ENCODE measurements around the gene CHD3.

CHD3 gene

DNA sequence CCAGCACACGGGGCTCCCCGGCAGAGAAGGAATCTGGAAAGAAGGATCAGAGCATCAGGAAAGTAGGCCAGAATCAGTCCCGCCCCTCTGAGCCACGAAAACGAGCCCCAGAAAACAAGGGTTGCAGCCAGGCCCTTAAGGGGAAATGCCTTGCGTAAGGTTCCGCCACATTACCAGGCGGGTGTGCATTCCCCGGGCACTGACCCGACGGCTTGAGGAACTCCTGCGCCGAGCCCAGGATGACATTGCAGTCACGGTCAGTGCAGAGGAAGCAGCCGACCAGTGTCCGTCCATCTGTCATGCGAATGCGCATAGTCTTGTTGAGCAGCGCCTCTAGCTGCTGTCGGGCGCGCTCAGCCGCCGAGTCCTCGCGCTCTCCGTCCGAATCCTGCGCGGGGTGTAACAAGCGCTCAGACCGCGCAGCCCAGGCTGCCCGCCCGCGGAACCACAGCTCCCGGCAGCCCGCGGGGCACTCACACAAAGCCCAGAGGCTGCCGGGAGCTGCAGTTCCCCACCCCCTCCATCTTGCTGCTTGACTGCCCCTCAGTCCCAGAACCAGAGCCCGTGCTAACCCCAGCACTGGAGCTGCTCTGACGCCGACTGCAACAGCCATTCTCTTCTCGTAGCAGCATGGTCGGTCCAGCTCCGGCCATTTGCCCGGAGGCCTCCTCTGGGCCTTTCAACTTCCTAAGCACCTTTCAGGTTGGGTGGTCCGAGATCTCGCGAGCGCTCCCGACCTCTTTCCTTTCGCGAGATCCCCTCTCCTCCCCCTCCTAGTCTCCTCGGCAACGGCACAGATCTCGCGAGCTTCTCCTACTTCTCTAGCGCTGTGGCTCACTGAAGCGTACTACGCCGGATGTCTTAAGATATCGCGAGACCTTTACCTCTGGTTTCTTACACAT lies 31.5 kb upstream of the CHD3 start, which contains the start of gene NAA38 (continued):
- TF ChIP-seq OVOL3 (tag by site-specific recombination; IDR thresholded peaks at IDR 0.05) (0 out of 2 replicates have a peak, but pooled peaks have one; percentile 47), HOXC10 (CRISPR knock-in tag; IDR thresholded peaks at IDR 0.05) (no peak), ZNF391 (tag by site-specific recombination; IDR thresholded peaks at IDR 0.05; ENCODE audit: borderline replicate concordance, low read depth) (0 out of 2 replicates have a peak, but pooled peaks have one; percentile 18), ZNF791 (tag by site-specific recombination; IDR thresholded peaks at IDR 0.05) (no peak), ZNF785 (tag by site-specific recombination; IDR thresholded peaks at IDR 0.05) (no peak), EGR2 (tag by site-specific recombination; IDR thresholded peaks at IDR 0.05; ENCODE audit: low read depth) (peak; percentile 20; the same call in 1 of the 2 replicates), ZBTB8A (tag by site-specific recombination; IDR thresholded peaks at IDR 0.05) (peak; percentile 77), ZNF560 (tag by site-specific recombination; IDR thresholded peaks at IDR 0.05; ENCODE audit: borderline replicate concordance) (no peak), ZFHX2 (tag by site-specific recombination; conservative IDR thresholded peaks at IDR 0.05) (peak; percentile 45), ZNF223 (tag by site-specific recombination; IDR thresholded peaks at IDR 0.05) (no peak), ZBTB48 (tag by site-specific recombination; IDR thresholded peaks at IDR 0.05) (peak; percentile 44; the same call in 1 of the 2 replicates), ZNF629 (tag by site-specific recombination; IDR thresholded peaks at IDR 0.05) (peak; percentile 43; the same call in 1 of the 2 replicates), KLF9 (tag by site-specific recombination; IDR thresholded peaks at IDR 0.05; ENCODE audit: low read depth) (peak; percentile 18; the same call in 1 of the 2 replicates), ZNF341 (tag by site-specific recombination; IDR thresholded peaks at IDR 0.05; ENCODE audit: low read depth) (peak; percentile 85), SP7 (tag by site-specific recombination; IDR thresholded peaks at IDR 0.05) (peak; percentile 55; the same call in 1 of the 2 replicates), ZNF211 (tag by site-specific recombination; IDR thresholded peaks at IDR 0.05; ENCODE audit: low read depth) (no peak), ZNF48 (tag by site-specific recombination; IDR thresholded peaks at IDR 0.05) (no peak)
- TF ChIP-seq, protein P1, sequence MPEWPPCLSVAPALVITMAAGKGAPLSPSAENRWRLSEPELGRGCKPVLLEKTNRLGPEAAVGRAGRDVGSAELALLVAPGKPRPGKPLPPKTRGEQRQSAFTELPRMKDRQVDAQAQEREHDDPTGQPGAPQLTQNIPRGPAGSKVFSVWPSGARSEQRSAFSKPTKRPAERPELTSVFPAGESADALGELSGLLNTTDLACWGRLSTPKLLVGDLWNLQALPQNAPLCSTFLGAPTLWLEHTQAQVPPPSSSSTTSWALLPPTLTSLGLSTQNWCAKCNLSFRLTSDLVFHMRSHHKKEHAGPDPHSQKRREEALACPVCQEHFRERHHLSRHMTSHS (tag by site-specific recombination; IDR thresholded peaks at IDR 0.05), result no peak
- TF ChIP-seq, protein P2, sequence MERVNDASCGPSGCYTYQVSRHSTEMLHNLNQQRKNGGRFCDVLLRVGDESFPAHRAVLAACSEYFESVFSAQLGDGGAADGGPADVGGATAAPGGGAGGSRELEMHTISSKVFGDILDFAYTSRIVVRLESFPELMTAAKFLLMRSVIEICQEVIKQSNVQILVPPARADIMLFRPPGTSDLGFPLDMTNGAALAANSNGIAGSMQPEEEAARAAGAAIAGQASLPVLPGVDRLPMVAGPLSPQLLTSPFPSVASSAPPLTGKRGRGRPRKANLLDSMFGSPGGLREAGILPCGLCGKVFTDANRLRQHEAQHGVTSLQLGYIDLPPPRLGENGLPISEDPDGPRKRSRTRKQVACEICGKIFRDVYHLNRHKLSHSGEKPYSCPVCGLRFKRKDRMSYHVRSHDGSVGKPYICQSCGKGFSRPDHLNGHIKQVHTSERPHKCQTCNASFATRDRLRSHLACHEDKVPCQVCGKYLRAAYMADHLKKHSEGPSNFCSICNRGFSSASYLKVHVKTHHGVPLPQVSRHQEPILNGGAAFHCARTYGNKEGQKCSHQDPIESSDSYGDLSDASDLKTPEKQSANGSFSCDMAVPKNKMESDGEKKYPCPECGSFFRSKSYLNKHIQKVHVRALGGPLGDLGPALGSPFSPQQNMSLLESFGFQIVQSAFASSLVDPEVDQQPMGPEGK (tag by site-specific recombination; IDR thresholded peaks at IDR 0.05), result peak; percentile 62; the same call in 1 of the 2 replicates
- TF ChIP-seq, protein P3, sequence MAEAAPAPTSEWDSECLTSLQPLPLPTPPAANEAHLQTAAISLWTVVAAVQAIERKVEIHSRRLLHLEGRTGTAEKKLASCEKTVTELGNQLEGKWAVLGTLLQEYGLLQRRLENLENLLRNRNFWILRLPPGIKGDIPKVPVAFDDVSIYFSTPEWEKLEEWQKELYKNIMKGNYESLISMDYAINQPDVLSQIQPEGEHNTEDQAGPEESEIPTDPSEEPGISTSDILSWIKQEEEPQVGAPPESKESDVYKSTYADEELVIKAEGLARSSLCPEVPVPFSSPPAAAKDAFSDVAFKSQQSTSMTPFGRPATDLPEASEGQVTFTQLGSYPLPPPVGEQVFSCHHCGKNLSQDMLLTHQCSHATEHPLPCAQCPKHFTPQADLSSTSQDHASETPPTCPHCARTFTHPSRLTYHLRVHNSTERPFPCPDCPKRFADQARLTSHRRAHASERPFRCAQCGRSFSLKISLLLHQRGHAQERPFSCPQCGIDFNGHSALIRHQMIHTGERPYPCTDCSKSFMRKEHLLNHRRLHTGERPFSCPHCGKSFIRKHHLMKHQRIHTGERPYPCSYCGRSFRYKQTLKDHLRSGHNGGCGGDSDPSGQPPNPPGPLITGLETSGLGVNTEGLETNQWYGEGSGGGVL (tag by site-specific recombination; IDR thresholded peaks at IDR 0.05), result peak; percentile 76
- TF ChIP-seq, protein P4, sequence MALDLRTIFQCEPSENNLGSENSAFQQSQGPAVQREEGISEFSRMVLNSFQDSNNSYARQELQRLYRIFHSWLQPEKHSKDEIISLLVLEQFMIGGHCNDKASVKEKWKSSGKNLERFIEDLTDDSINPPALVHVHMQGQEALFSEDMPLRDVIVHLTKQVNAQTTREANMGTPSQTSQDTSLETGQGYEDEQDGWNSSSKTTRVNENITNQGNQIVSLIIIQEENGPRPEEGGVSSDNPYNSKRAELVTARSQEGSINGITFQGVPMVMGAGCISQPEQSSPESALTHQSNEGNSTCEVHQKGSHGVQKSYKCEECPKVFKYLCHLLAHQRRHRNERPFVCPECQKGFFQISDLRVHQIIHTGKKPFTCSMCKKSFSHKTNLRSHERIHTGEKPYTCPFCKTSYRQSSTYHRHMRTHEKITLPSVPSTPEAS (tag by site-specific recombination; IDR thresholded peaks at IDR 0.05), result 0 out of 2 replicates have a peak, but pooled peaks have one; percentile 21
- TF ChIP-seq, protein P5, sequence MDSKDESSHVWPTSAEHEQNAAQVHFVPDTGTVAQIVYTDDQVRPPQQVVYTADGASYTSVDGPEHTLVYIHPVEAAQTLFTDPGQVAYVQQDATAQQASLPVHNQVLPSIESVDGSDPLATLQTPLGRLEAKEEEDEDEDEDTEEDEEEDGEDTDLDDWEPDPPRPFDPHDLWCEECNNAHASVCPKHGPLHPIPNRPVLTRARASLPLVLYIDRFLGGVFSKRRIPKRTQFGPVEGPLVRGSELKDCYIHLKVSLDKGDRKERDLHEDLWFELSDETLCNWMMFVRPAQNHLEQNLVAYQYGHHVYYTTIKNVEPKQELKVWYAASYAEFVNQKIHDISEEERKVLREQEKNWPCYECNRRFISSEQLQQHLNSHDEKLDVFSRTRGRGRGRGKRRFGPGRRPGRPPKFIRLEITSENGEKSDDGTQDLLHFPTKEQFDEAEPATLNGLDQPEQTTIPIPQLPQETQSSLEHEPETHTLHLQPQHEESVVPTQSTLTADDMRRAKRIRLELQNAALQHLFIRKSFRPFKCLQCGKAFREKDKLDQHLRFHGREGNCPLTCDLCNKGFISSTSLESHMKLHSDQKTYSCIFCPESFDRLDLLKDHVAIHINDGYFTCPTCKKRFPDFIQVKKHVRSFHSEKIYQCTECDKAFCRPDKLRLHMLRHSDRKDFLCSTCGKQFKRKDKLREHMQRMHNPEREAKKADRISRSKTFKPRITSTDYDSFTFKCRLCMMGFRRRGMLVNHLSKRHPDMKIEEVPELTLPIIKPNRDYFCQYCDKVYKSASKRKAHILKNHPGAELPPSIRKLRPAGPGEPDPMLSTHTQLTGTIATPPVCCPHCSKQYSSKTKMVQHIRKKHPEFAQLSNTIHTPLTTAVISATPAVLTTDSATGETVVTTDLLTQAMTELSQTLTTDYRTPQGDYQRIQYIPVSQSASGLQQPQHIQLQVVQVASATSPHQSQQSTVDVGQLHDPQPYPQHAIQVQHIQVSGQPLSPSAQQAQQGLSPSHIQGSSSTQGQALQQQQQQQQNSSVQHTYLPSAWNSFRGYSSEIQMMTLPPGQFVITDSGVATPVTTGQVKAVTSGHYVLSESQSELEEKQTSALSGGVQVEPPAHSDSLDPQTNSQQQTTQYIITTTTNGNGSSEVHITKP (tag by site-specific recombination; IDR thresholded peaks at IDR 0.05), result peak; percentile 87
- TF ChIP-seq, protein P6, sequence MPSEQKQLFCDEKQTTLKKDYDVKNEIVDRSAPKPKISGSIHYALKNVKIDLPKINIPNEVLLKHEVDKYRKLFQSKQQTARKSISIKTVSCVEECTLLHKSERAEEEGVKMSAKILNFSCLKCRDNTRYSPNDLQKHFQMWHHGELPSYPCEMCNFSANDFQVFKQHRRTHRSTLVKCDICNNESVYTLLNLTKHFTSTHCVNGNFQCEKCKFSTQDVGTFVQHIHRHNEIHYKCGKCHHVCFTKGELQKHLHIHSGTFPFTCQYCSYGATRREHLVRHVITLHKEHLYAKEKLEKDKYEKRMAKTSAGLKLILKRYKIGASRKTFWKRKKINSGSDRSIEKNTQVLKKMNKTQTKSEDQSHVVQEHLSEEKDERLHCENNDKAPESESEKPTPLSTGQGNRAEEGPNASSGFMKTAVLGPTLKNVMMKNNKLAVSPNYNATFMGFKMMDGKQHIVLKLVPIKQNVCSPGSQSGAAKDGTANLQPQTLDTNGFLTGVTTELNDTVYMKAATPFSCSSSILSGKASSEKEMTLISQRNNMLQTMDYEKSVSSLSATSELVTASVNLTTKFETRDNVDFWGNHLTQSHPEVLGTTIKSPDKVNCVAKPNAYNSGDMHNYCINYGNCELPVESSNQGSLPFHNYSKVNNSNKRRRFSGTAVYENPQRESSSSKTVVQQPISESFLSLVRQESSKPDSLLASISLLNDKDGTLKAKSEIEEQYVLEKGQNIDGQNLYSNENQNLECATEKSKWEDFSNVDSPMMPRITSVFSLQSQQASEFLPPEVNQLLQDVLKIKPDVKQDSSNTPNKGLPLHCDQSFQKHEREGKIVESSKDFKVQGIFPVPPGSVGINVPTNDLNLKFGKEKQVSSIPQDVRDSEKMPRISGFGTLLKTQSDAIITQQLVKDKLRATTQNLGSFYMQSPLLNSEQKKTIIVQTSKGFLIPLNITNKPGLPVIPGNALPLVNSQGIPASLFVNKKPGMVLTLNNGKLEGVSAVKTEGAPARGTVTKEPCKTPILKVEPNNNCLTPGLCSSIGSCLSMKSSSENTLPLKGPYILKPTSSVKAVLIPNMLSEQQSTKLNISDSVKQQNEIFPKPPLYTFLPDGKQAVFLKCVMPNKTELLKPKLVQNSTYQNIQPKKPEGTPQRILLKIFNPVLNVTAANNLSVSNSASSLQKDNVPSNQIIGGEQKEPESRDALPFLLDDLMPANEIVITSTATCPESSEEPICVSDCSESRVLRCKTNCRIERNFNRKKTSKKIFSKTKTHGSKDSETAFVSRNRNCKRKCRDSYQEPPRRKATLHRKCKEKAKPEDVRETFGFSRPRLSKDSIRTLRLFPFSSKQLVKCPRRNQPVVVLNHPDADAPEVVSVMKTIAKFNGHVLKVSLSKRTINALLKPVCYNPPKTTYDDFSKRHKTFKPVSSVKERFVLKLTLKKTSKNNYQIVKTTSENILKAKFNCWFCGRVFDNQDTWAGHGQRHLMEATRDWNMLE (tag by site-specific recombination; conservative IDR thresholded peaks at IDR 0.05; ENCODE audit: low read depth), result peak; percentile 15; the same call in 1 of the 2 replicates
